Fibroblast of lung (primary cell): ENCODE measurements around the gene PIP4K2A.

Source experiments
- CTCF ChIP-seq, 2 donors: IDR thresholded peaks in 1 of 2; conservative IDR thresholded peaks in 1 of 2; 1 replicate in 1 of 2; 2 replicates in 1 of 2; pipeline ENCODE4 v1.5.1; 2011 to 2012; ENCODE audit warnings: low read length in 2 of 2, control low read depth in 1 of 2, inconsistent platforms in 1 of 2, low read depth in 1 of 2, mild to moderate bottlenecking in 1 of 2
- EZH2 ChIP-seq: IDR thresholded peaks from 2 replicates; pipeline ENCODE4 v1.5.1; 2012; ENCODE audit warnings: low read length, control low read depth, mild to moderate bottlenecking; ENCODE audit errors: missing control alignments

DNA sequence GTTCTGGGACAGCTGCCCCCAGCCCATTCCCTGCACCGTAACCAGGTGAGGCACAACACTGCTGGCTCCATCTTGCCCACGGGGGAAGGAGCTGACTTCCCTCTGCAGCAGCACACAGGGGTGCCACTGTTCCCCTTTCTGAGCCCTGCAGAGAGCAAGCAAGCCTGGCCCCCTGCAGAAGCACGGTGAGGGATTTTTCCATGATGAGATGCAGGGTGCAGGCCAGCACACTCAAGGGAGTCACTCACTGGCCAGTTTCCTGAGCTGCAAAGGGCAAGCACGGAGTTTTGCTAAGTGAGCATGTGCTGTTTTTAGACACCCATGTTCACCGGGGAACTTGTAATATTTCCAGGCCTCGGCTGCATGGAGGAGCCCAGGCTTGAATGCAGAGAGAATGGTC is 176.6 kb downstream of the PIP4K2A start:
- TF ChIP-seq CTCF (conservative IDR thresholded peaks at IDR 0.05 in 1 of 2, IDR thresholded peaks at IDR 0.05 in 1 of 2; ENCODE audit: low read depth in 1 of 2, low read length in 2 of 2): no peak
- TF ChIP-seq EZH2: no peak
